Calu3 (cell line): ENCODE results near the gene SRSF12. TPM values are rescaled to one million over a fixed set of nuclear protein-coding genes. Genes with fewer than 3 reads are reported as not detected.

ENCODE experiments used
- BruUV-seq: library from RNA; stranded (reverse); fragments of 400-500 nt; replicated peaks from 2 replicates; lab custom pipeline; 2021; lab: Mats Ljungman, UMichigan
- CTCF ChIA-PET: fragments of 300-600 bp; sonication (Branson Sonifier 250); formaldehyde crosslinking; loops from one replicate; lab custom pipeline; 2022; ENCODE audit warnings: antibody characterized with exemption; lab: Charles Lee
- DNase-seq: peaks from one replicate; pipeline ENCODE4 v3.0.0; 2022
- H3K27ac Mint-ChIP-seq: one replicate; pipeline ENCODE4 v1.8.0; 2022; ENCODE audit warnings: mixed read lengths; ENCODE audit not compliant: unreplicated experiment
- H3K27me3 Mint-ChIP-seq: one replicate; pipeline ENCODE4 v1.8.0; 2022; ENCODE audit warnings: mixed read lengths; ENCODE audit not compliant: unreplicated experiment
- H3K36me3 Mint-ChIP-seq: one replicate; pipeline ENCODE4 v1.8.0; 2022; ENCODE audit warnings: mild to moderate bottlenecking, moderate library complexity, mixed read lengths; ENCODE audit not compliant: insufficient read depth, unreplicated experiment
- H3K4me1 Mint-ChIP-seq: one replicate; pipeline ENCODE4 v1.8.0; 2022; ENCODE audit warnings: mild to moderate bottlenecking, low read depth, mixed read lengths; ENCODE audit not compliant: unreplicated experiment
- H3K4me3 Mint-ChIP-seq: one replicate; pipeline ENCODE4 v1.8.0; 2022; ENCODE audit warnings: mild to moderate bottlenecking, low read depth, moderate library complexity, mixed read lengths; ENCODE audit not compliant: unreplicated experiment
- H3K9me3 Mint-ChIP-seq: one replicate; pipeline ENCODE4 v1.8.0; 2022; ENCODE audit warnings: low read depth, mixed read lengths; ENCODE audit not compliant: unreplicated experiment
- CTCF ChIP-seq: fragments of 200-600 bp; IDR thresholded peaks from one replicate; pipeline ENCODE4 v1.8.0; 2022; ENCODE audit warnings: antibody characterized with exemption; ENCODE audit not compliant: unreplicated experiment
- intact Hi-C: fragments of 100-400 bp; cut with micrococcal nuclease; formaldehyde crosslinking; loops from one replicate; pipeline ENCODE4 v1.10.0; 2022; ENCODE audit not compliant: unreplicated experiment
- total RNA-seq: library from RNA; stranded (reverse); gene quantifications from 2 replicates; pipeline ENCODE4 v1.2.3, GENCODE V29; 2022

SRSF12 gene
- total RNA-seq, 1 experiment from 2014 or later = 1.8 TPM

- no TSS peak for BruUV-seq
- intact Hi-C loops = loop anchor here (5.0 kb wide), 1 partner anchor 41 kb away; no protein-coding TSS in a partner anchor
- CTCF ChIA-PET = interaction anchor here (0.6 to 2.5 kb wide), 2 partner anchors 70 to 99 kb away, joined by 3 to 11 read pairs; no protein-coding TSS in a partner anchor
Observed at GRCh38 chr6:89081423-89082322, 36.2 kb downstream of the SRSF12 start.

DNA sequence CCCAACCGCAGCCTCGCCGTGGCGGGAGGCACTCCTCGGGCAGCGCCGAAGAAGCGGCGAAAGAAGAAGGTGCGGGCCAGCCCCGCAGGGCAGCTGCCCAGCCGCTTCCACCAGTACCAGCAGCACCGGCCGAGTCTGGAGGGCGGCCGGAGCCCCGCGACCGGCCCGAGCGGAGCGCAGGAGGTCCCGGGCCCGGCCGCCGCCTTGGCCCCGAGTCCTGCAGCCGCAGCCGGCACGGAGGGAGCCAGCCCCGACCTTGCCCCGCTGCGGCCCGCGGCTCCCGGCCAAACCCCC is 36.8 kb downstream of the SRSF12 start:
- Mint-ChIP-seq H3K9me3 (no peaks in the 10 kb centered on the region), H3K4me3 (peak overlapping the region; percentile 86), H3K4me1 (peaks cover 10% of the 10 kb centered on the region), H3K36me3 (peaks cover 68% of the 10 kb centered on the region), H3K27me3 (no peaks in the 10 kb centered on the region), H3K27ac (peak overlapping the region; percentile 87)
- DNase-seq = no peak
- intact Hi-C loops = loop anchor here (5.0 kb wide), 1 partner anchor 41 kb away; no protein-coding TSS in a partner anchor
- BruUV-seq = no TSS peak
- CTCF ChIA-PET = interaction anchor here (0.7 to 2.4 kb wide), 3 partner anchors 97 to 291 kb away, joined by 3 to 38 read pairs (median 5); no protein-coding TSS in a partner anchor
- no peak for TF ChIP-seq CTCF

More at GRCh38 chr6:89081423-89082322, 36.2 kb downstream of the SRSF12 start:
- Mint-ChIP-seq H3K36me3 (peaks cover 73% of the 10 kb centered on the region), H3K9me3 (no peaks in the 10 kb centered on the region), H3K4me3 (peak overlapping the region; percentile 86), H3K27ac (peak overlapping the region; percentile 87), H3K27me3 (no peaks in the 10 kb centered on the region), H3K4me1 (peaks cover 10% of the 10 kb centered on the region)
- DNase-seq = peak; percentile 98
- no peak for TF ChIP-seq CTCF

- no peak for TF ChIP-seq CTCF
- intact Hi-C loops = loop anchor here (5.0 kb wide), 1 partner anchor 42 kb away; no protein-coding TSS in a partner anchor
- no peaks in the 10 kb centered on the region for H3K27me3 Mint-ChIP-seq
- peaks cover 62% of the 10 kb centered on the region for H3K36me3 Mint-ChIP-seq
- peak within 1 kb of the TSS; percentile 86 for H3K4me3 Mint-ChIP-seq
- peak within 1 kb of the TSS; percentile 87 for H3K27ac Mint-ChIP-seq
- H3K4me1 Mint-ChIP-seq = peaks cover 10% of the 10 kb centered on the region
- no peaks in the 10 kb centered on the region for H3K9me3 Mint-ChIP-seq
- TSS peak; percentile 18 for BruUV-seq
- CTCF ChIA-PET = interaction anchor here (0.7 to 2.4 kb wide), 8 partner anchors 13 to 291 kb away, joined by 3 to 38 read pairs (median 6); partner anchors contain the start of gene RNGTT
- DNase-seq = peak; percentile 99
Observed at GRCh38 chr6:89080281-89081128, 37.4 kb downstream of the SRSF12 start, which contains the start of gene PNRC1. Gene PNRC1, plus strand, starts transcription at chr6:89080751. Its CDS starts 144 bp downstream, at chr6:89080895.
